Stomach (tissue), 4 donors: ENCODE results near the gene RAG1.

Experiments
- CTCF ChIP-seq, 7 experiments: fragments of 450-650 bp in 4 of 7; fragments of 200-600 bp in 3 of 7; sonication (generic) in 3 of 7; IDR thresholded peaks; one replicate each; pipeline ENCODE4 v1.5.1; 2016 to 2019; ENCODE audit warnings: antibody characterized with exemption in 7 of 7, control low read depth in 2 of 7, mild to moderate bottlenecking in 1 of 7
- POLR2A ChIP-seq, 4 donors: fragments of 450-650 bp; IDR thresholded peaks; one replicate each; pipeline ENCODE4 v1.6.1; 2016; ENCODE audit warnings: antibody characterized with exemption in 4 of 4, control low read depth in 2 of 4, mild to moderate bottlenecking in 1 of 4, moderate library complexity in 1 of 4
- POLR2AphosphoS5 ChIP-seq, 3 donors: sonication (generic); formaldehyde crosslinking; IDR thresholded peaks; one replicate each; pipeline ENCODE4 v1.6.1; 2016; ENCODE audit warnings: antibody characterized with exemption in 3 of 3

- TF ChIP-seq CTCF (IDR thresholded peaks at IDR 0.05) = no peak
- TF ChIP-seq POLR2A (IDR thresholded peaks at IDR 0.05) = no peak
- TF ChIP-seq POLR2AphosphoS5 (IDR thresholded peaks at IDR 0.05) = no peak
Observed at GRCh38 chr11:36618363-36619047, 50.7 kb downstream of the RAG1 start.
